HG03439 (cell line): Measurements from ENCODE around the gene FBXW8.

Experiments used
- ATAC-seq: cut with Tn5 transposase; IDR thresholded peaks from one replicate; pipeline ENCODE4 v1.9.1; 2021; ENCODE audit warnings: mild to moderate bottlenecking, moderate library complexity; ENCODE audit not compliant: unreplicated experiment

FBXW8 gene

GRCh38 chr12:117034701-117035151 is 124.0 kb downstream of the FBXW8 start:
- no peak for ATAC-seq

- ATAC-seq = no peak
Observed at GRCh38 chr12:117035287-117035686, 124.5 kb downstream of the FBXW8 start.

- no peak for ATAC-seq
Observed at GRCh38 chr12:117036046-117036445, 125.3 kb downstream of the FBXW8 start.

- no peak for ATAC-seq
Observed at GRCh38 chr12:117036547-117036946, 125.8 kb downstream of the FBXW8 start.

GRCh38 chr12:117037289-117038022 is 126.7 kb downstream of the FBXW8 start:
- ATAC-seq = no peak

GRCh38 chr12:117038023-117038680 is 127.4 kb downstream of the FBXW8 start:
- no peak for ATAC-seq

- no peak for ATAC-seq
Observed at GRCh38 chr12:117038919-117039318, 128.2 kb downstream of the FBXW8 start.

GRCh38 chr12:117039891-117040309 is 129.2 kb downstream of the FBXW8 start:
- no peak for ATAC-seq

- no peak for ATAC-seq
Observed at GRCh38 chr12:117040496-117040895, 129.7 kb downstream of the FBXW8 start.

GRCh38 chr12:117041798-117042170 is 131.0 kb downstream of the FBXW8 start:
- no peak for ATAC-seq

GRCh38 chr12:117042171-117042842 is 131.6 kb downstream of the FBXW8 start:
- ATAC-seq = no peak

GRCh38 chr12:117042862-117043261 is 132.1 kb downstream of the FBXW8 start:
- ATAC-seq = no peak

- ATAC-seq = no peak
Observed at GRCh38 chr12:117044311-117044710, 133.6 kb downstream of the FBXW8 start.

GRCh38 chr12:117044790-117045159 is 134.0 kb downstream of the FBXW8 start:
- ATAC-seq = no peak

GRCh38 chr12:117045160-117046010 is 134.6 kb downstream of the FBXW8 start:
- no peak for ATAC-seq

GRCh38 chr12:117046011-117046369 is 135.2 kb downstream of the FBXW8 start:
- ATAC-seq = no peak

GRCh38 chr12:117046425-117046824 is 135.7 kb downstream of the FBXW8 start:
- ATAC-seq = no peak

- no peak for ATAC-seq
Observed at GRCh38 chr12:117046861-117047530, 136.2 kb downstream of the FBXW8 start.

- no peak for ATAC-seq
Observed at GRCh38 chr12:117047810-117048584, 137.2 kb downstream of the FBXW8 start.

GRCh38 chr12:117048585-117048904 is 137.8 kb downstream of the FBXW8 start:
- ATAC-seq = no peak
